ENCODE measurements around the gene TEX13A.
A peak's percentile ranks its signal among the peaks of the same experiment; 100 is the strongest.

The TEX13A gene

DNA sequence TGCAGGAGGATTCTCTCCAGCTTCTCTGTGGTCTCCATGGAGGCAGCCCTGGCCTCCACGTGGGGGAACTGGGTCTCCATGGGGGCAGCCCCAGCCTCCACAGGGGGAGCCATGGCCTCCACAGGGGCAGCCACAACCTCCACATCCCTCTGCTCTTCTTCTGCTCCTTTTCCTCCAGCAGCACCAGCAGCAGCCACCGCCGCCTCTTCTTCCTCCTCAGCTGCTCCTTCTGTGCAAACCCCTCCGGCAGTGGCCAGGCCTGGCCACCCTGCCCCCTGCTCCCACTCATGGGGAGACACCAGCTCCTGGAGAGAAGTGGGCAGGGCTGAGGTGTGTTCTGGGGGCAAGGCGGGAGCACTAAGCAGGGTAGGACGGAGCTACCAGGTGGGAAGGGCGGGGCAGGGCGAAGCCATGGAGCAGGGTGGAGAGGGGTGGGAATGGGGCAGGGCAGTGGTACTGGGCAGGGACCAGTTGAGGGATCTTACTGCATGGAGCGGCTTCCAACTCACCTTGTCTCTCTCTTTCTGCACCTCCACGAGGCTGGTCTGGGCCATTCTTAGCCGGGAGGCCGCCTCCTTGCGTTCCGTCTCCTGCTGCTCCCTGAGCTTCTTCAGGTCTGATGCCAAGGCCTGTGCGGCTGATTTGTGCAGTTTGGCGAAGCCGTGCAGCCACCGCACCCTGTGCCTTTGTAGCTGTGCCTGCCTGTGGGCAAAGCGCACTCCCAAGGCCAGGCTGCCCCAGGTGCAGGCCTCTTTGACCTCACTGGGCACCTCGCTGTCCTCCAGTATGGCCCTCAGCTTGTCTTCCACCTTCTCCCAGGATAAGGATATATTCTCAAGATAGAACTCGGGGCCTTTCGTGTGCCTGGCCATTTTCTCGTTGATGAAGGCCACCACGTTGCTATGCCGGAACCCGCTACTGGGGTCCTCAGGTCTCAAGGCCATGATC lies 766 bp downstream of the TEX13A start:
- no peak overlapping the region for H3K4me3 ChIP-seq (ENCODE audit: low read depth, low read length)
- TF ChIP-seq, protein P1, sequence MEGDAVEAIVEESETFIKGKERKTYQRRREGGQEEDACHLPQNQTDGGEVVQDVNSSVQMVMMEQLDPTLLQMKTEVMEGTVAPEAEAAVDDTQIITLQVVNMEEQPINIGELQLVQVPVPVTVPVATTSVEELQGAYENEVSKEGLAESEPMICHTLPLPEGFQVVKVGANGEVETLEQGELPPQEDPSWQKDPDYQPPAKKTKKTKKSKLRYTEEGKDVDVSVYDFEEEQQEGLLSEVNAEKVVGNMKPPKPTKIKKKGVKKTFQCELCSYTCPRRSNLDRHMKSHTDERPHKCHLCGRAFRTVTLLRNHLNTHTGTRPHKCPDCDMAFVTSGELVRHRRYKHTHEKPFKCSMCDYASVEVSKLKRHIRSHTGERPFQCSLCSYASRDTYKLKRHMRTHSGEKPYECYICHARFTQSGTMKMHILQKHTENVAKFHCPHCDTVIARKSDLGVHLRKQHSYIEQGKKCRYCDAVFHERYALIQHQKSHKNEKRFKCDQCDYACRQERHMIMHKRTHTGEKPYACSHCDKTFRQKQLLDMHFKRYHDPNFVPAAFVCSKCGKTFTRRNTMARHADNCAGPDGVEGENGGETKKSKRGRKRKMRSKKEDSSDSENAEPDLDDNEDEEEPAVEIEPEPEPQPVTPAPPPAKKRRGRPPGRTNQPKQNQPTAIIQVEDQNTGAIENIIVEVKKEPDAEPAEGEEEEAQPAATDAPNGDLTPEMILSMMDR (IDR thresholded peaks at IDR 0.05; ENCODE audit: low read depth, low read length), result no peak

DNA sequence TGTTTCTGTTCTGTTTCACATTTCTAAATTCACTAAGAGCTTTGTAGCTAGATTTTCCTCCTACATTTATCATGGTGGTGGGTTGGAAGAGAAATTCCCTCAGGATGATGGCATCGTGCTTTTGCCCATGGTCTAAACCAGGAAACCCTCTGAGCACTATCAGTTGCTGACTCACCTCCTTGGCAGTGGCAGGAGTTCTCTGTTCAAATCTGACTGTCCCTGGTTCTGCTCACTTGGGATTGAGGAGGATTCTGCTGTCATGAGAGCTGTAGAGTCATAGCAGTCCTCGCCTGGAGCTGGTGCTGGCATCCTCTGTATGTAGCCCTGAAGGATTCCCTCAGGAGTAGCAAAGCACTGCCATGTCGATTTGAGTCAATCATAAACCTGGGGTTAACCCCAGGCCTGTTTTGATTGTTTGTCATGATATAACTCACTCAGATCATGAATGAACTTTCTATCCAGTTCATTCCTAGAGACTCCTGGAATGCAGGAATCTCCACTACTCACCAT lies 9.4 kb downstream of the TEX13A start:
- TF ChIP-seq, protein P1 (IDR thresholded peaks at IDR 0.05; ENCODE audit: low read depth, low read length), result no peak
- H3K4me3 ChIP-seq (ENCODE audit: low read depth, low read length), result no peak overlapping the region

DNA sequence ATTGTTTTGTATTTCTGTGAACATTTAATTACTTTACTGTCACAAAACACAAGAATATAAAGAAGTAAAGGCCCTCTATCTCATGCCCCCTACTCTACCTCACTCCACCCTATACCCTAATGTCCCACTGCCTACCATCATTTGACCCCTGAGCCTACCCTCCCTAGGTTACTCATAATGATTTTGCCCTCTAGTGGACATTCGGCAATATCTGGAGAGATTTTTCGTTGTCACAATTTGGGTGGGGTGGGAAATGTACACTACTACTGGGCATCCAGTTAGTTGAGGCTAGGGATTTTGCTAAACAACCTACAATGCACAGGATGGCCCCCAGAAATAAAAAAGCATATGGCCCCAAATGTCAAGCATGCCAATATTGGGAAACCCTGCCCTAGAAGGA lies 10.2 kb downstream of the TEX13A start:
- H3K4me3 ChIP-seq (ENCODE audit: low read depth, low read length), result no peak overlapping the region

DNA sequence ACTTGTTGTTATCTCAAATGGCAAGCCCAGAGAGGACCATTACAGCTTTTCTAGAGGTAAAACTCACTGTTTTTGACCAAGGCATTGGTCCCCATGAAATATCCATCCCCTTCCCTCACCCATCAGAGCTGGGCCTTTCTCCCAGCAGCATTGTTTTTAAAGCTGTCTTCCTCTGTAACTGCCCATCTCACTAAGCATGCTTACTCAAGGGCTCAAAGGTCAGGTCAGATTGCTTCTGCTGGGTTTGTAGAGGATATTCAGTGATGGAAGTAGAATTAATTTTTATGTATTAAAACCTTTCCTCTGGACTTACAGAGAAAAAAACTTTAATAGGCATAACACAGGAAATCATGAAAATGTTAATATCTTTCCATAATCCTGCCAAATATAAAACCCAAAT lies 11.1 kb downstream of the TEX13A start:
- H3K4me3 ChIP-seq (ENCODE audit: low read depth, low read length), result no peak overlapping the region
- TF ChIP-seq, protein P1 (IDR thresholded peaks at IDR 0.05; ENCODE audit: low read depth, low read length), result no peak

More for the DNA sequence above, 10.2 kb downstream of the TEX13A start:
- TF ChIP-seq, protein P1 (IDR thresholded peaks at IDR 0.05; ENCODE audit: low read depth, low read length), result 0 out of 2 replicates have a peak, but pooled peaks have one; percentile 7

DNA sequence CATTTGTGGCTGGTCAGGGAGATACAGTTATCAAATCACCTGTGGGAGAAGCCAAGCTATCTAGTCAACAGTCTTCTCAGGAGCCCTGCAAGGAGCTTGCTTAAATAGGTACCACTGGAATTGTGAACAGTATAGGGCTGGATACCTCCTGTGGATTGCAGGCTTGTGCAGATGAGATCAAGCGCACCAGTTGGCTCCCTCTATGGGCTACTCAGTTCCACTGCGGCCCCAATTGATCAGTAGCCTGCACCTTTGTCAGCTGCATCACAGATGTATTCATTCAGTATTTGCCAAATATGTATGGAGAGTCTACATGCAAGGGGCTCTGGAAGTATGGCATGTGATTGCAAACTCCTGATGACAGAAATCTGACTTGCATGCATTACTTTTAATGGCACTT lies 28.6 kb downstream of the TEX13A start:
- no peak overlapping the region for H3K4me3 ChIP-seq (ENCODE audit: low read depth, low read length)
- TF ChIP-seq, protein P1 (IDR thresholded peaks at IDR 0.05; ENCODE audit: low read depth, low read length), result peak; percentile 39; the same call in 1 of the 2 replicates

DNA sequence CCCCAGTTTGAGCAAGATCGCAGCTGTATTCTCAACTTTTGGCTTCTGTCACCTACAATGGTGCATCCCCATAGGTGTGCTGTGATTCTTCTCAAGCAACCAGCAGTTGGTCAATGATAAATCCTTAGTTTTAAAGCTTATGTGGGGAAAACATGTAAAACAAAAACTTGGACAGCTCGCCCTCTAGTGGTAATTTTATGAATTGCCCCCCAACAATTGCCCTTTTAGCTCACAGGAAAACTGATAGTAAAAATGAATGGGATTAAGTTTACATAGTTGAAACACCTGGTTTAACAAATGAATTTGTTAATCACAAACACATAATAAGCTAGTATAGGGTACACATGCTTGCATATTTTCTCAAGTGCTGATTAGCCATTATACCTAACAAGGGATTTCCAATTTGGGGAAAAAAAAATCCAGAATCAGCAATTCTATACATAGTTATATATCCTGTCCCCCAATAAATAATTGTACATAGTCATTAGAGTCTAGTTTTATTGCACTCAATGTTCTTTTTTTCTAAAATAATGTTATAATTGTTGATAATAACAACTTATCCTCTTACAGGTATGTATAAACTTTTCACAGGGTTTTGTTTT lies 30.1 kb downstream of the TEX13A start:
- TF ChIP-seq, protein P1 (IDR thresholded peaks at IDR 0.05; ENCODE audit: low read depth, low read length), result peak; percentile 50; the same call in 1 of the 2 replicates
- no peak overlapping the region for H3K4me3 ChIP-seq (ENCODE audit: low read depth, low read length)

DNA sequence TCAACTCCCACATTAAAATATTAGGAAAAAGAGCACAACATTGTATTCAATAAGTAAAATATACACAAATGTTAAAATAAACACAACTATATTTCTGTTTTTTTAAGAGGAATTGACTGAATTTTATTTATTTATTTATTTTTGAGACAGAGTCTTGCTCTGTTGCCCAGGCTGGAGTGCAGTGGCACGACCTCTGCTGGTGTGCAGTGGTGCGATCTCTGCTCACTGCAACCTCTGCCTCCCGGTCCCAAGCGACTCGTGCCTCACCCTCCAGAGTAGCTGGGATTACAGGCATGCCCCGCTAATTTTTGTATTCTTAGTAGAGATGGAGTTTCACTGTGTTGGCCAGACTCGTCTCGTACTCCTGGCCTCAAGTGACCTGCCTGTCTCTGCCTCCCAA lies 31.4 kb downstream of the TEX13A start:
- TF ChIP-seq, protein P1 (IDR thresholded peaks at IDR 0.05; ENCODE audit: low read depth, low read length), result no peak
- no peak overlapping the region for H3K4me3 ChIP-seq (ENCODE audit: low read depth, low read length)
